Nephron progenitor cell (in vitro differentiated cells): ENCODE data around the gene SPATC1L.
A peak's percentile ranks its signal among the peaks of the same experiment; 100 is the strongest.

Experiments used
- DNase-seq: peaks from one replicate; pipeline ENCODE4 v3.0.0; 2021
- H3K27ac Mint-ChIP-seq: 2 replicates; pipeline ENCODE4 v1.8.0; 2021; ENCODE audit warnings: mild to moderate bottlenecking, moderate library complexity, mixed read lengths
- H3K27me3 Mint-ChIP-seq: 2 replicates; pipeline ENCODE4 v1.8.0; 2021; ENCODE audit warnings: mild to moderate bottlenecking, low read depth, mixed read lengths; ENCODE audit not compliant: poor library complexity
- H3K36me3 Mint-ChIP-seq: 2 replicates; pipeline ENCODE4 v1.8.0; 2021; ENCODE audit warnings: low read depth, mixed read lengths
- H3K4me1 Mint-ChIP-seq: 2 replicates; pipeline ENCODE4 v1.8.0; 2021; ENCODE audit warnings: mixed read lengths
- H3K4me3 Mint-ChIP-seq: 2 replicates; pipeline ENCODE4 v1.8.0; 2021; ENCODE audit warnings: mild to moderate bottlenecking, moderate library complexity, mixed read lengths
- H3K9me3 Mint-ChIP-seq: 2 replicates; pipeline ENCODE4 v1.8.0; 2021; ENCODE audit warnings: mild to moderate bottlenecking, moderate library complexity, mixed read lengths
- CTCF ChIP-seq: fragments of 200-600 bp; sonication (generic); IDR thresholded peaks from 2 replicates; pipeline ENCODE4 v1.5.0; 2021; ENCODE audit warnings: antibody characterized with exemption

The SPATC1L gene

GRCh38 chr21:46207006-46207919 is 23.0 kb upstream of the SPATC1L start:
- peaks cover 3% of the 10 kb centered on the region for H3K27me3 Mint-ChIP-seq
- H3K36me3 Mint-ChIP-seq, result peaks cover 46% of the 10 kb centered on the region
- H3K27ac Mint-ChIP-seq, result no peak overlapping the region
- DNase-seq, result no peak
- H3K4me3 Mint-ChIP-seq, result no peak overlapping the region
- no peaks in the 10 kb centered on the region for H3K9me3 Mint-ChIP-seq
- H3K4me1 Mint-ChIP-seq, result peaks cover 13% of the 10 kb centered on the region
- no peak for TF ChIP-seq CTCF

GRCh38 chr21:46206163-46207005 is 22.1 kb upstream of the SPATC1L start:
- Mint-ChIP-seq H3K27ac (peak overlapping the region; percentile 83), H3K4me3 (no peak overlapping the region), H3K9me3 (no peaks in the 10 kb centered on the region), H3K4me1 (peaks cover 13% of the 10 kb centered on the region), H3K36me3 (peaks cover 48% of the 10 kb centered on the region), H3K27me3 (peaks cover 3% of the 10 kb centered on the region)
- DNase-seq, result no peak
- TF ChIP-seq CTCF, result no peak

GRCh38 chr21:46205766-46206162 is 21.5 kb upstream of the SPATC1L start:
- H3K4me1 Mint-ChIP-seq, result peaks cover 13% of the 10 kb centered on the region
- no peak overlapping the region for H3K4me3 Mint-ChIP-seq
- H3K27ac Mint-ChIP-seq, result peak overlapping the region; percentile 83
- DNase-seq, result no peak
- peaks cover 2% of the 10 kb centered on the region for H3K9me3 Mint-ChIP-seq
- H3K27me3 Mint-ChIP-seq, result peaks cover 3% of the 10 kb centered on the region
- TF ChIP-seq CTCF, result no peak
- peaks cover 49% of the 10 kb centered on the region for H3K36me3 Mint-ChIP-seq

- no peak overlapping the region for H3K4me3 Mint-ChIP-seq
- H3K27ac Mint-ChIP-seq, result peak overlapping the region; percentile 68
- peaks cover 3% of the 10 kb centered on the region for H3K27me3 Mint-ChIP-seq
- DNase-seq, result no peak
- TF ChIP-seq CTCF, result no peak
- peaks cover 55% of the 10 kb centered on the region for H3K36me3 Mint-ChIP-seq
- H3K4me1 Mint-ChIP-seq, result peaks cover 13% of the 10 kb centered on the region
- H3K9me3 Mint-ChIP-seq, result peaks cover 8% of the 10 kb centered on the region
Observed at GRCh38 chr21:46205166-46205565, 20.9 kb upstream of the SPATC1L start.

GRCh38 chr21:46203203-46203600 is 18.9 kb upstream of the SPATC1L start:
- Mint-ChIP-seq H3K36me3 (peaks cover 70% of the 10 kb centered on the region), H3K4me1 (peaks cover 13% of the 10 kb centered on the region)

More at GRCh38 chr21:46203203-46203600, 18.9 kb upstream of the SPATC1L start:
- no peak for TF ChIP-seq CTCF
- Mint-ChIP-seq H3K4me3 (no peak overlapping the region), H3K27ac (peak overlapping the region; percentile 94), H3K27me3 (peaks cover 3% of the 10 kb centered on the region), H3K9me3 (peaks cover 15% of the 10 kb centered on the region)
- DNase-seq, result no peak
